ENCODE results near the gene AGBL2. TPM values are rescaled to one million over a fixed set of nuclear protein-coding genes. Genes with fewer than 3 reads are reported as not detected.

Gene AGBL2
- total RNA-seq, 1 experiment from 2014 or later = 3.0 TPM

GRCh38 chr11:47667555-47667954 lies 47.6 kb downstream of the AGBL2 start:
- no peak for DNase-seq
- H3K9ac ChIP-seq (ENCODE audit: extremely low read depth, insufficient read length, low read length) = no peak overlapping the region
- H3K18ac ChIP-seq (ENCODE audit: insufficient read length, low read depth, low read length) = no peak overlapping the region
- H2BK15ac ChIP-seq (ENCODE audit: low read depth, low read length) = no peak overlapping the region
- no CpG with 5 or more reads among the region's 2 CpGs for WGBS (ENCODE audit: extremely low coverage, insufficient read length, low lambda C conversion rate)
- no peak overlapping the region for H2BK20ac ChIP-seq (ENCODE audit: low read depth, low read length, poor library complexity, severe bottlenecking)
- no peak overlapping the region for H2AK5ac ChIP-seq (ENCODE audit: insufficient read length, low read length)
- no peak overlapping the region for H4K91ac ChIP-seq (ENCODE audit: insufficient read length, low read depth, low read length)
- Mint-ChIP-seq H3K9me3 (no peaks in the 10 kb centered on the region), H3K4me1 (peaks cover 0 to 3% of the 10 kb centered on the region in 2 experiments; a peak in 1 of 4 replicates), H3K4me3 (no peak overlapping the region), H3K27me3 (ENCODE audit: low read depth) (no peaks in the 10 kb centered on the region; the same call in 1 of the 2 replicates), H3K27ac (no peak overlapping the region; a peak in 1 of 7 replicates), H3K36me3 (ENCODE audit: insufficient read depth in 1 of 3, low read depth in 3 of 3) (no peaks in the 10 kb centered on the region)
- no peaks in the 10 kb centered on the region for H3K79me1 ChIP-seq (ENCODE audit: insufficient read depth, low read depth, low read length, poor library complexity, severe bottlenecking)
- H3K79me2 ChIP-seq (ENCODE audit: insufficient read depth, low read length) = no peaks in the 10 kb centered on the region
- no peaks in the 10 kb centered on the region for H3K23me2 ChIP-seq (ENCODE audit: insufficient read length, low read depth, low read length, poor library complexity, severe bottlenecking)
- H3T11ph ChIP-seq (ENCODE audit: low read length) = no peak overlapping the region
- no peak overlapping the region for H3K56ac ChIP-seq (ENCODE audit: insufficient read length, low read depth, low read length)
- H3K27ac ChIP-seq (ENCODE audit: insufficient read length, low read depth, low read length) = no peak overlapping the region
- H4K5ac ChIP-seq (ENCODE audit: insufficient read length, low read depth, low read length) = no peak overlapping the region
- H3K23ac ChIP-seq (ENCODE audit: insufficient read length, low read depth, low read length) = no peak overlapping the region
- H2BK5ac ChIP-seq (ENCODE audit: insufficient read length, low read length) = no peak overlapping the region
- H3K9me3 ChIP-seq (ENCODE audit: control insufficient read depth, low read depth, low read length) = no peaks in the 10 kb centered on the region
- no peak overlapping the region for H3K14ac ChIP-seq (ENCODE audit: insufficient read depth, low read length)
- H3K4ac ChIP-seq (ENCODE audit: low read depth, low read length) = no peak overlapping the region
- no peak for TF ChIP-seq CTCF (conservative IDR thresholded peaks at IDR 0.05)
- no peak overlapping the region for H4K8ac ChIP-seq (replicated peaks; ENCODE audit: insufficient read length, low read depth, low read length)
- H3K27me3 ChIP-seq (ENCODE audit: insufficient read depth, low read length) = no peaks in the 10 kb centered on the region
- H2AFZ ChIP-seq (ENCODE audit: low read length) = no peak overlapping the region
- no peak overlapping the region for H2BK120ac ChIP-seq (ENCODE audit: low read depth, low read length, poor library complexity, severe bottlenecking)
- H3K4me1 ChIP-seq (ENCODE audit: insufficient read depth, low read length) = no peaks in the 10 kb centered on the region
- no peak overlapping the region for H3K4me2 ChIP-seq (ENCODE audit: insufficient read depth, insufficient read length, low read length)
- H2BK12ac ChIP-seq (ENCODE audit: insufficient read length, low read depth, low read length) = no peak overlapping the region
- no peaks in the 10 kb centered on the region for H4K20me1 ChIP-seq (ENCODE audit: control insufficient read depth, insufficient read depth, insufficient read length)

Measured in H9 (cell line).